Measurements from ENCODE around the gene LEO1. TPM values are rescaled to one million over a fixed set of nuclear protein-coding genes. Genes with fewer than 3 reads are reported as not detected.

LEO1 gene
- total and polyA plus RNA-seq, 2 of the 13 experiments (the other 11 are each of a cell fraction or from before 2014, with no cell fraction given): 17.0 to 60.3 TPM

GRCh38 chr15:51938286-51938685 lies 33.3 kb downstream of the LEO1 start:
- no TSS peak for BruUV-seq (replicated peaks)
- Histone ChIP-seq H3K36me3 (replicated peaks in 1 of 2; ENCODE audit: control insufficient read depth in 1 of 2, insufficient read depth in 2 of 2, low read length in 2 of 2) (peaks cover 9 to 50% of the 10 kb centered on the region in 2 experiments), H3K4me3 (replicated peaks in 1 of 3; ENCODE audit: insufficient read depth in 1 of 3, low read depth in 2 of 3, low read length in 3 of 3) (no peak overlapping the region), H3K9me3 (ENCODE audit: low read length) (no peaks in the 10 kb centered on the region), H3K4me2 (ENCODE audit: low read depth, low read length) (no peak overlapping the region), H3K27me3 (ENCODE audit: control insufficient read depth in 1 of 2, insufficient read depth in 2 of 2, low read length in 2 of 2) (no peaks in the 10 kb centered on the region), H3K79me2 (ENCODE audit: insufficient read depth, low read length) (no peaks in the 10 kb centered on the region), H3K4me1 (ENCODE audit: insufficient read depth, low read length) (0 out of 2 replicates have a peak, but pooled peaks cover 8% of the 10 kb centered on the region), H2AFZ (ENCODE audit: low read length) (no peak overlapping the region), H3K27ac (ENCODE audit: extremely low read length, insufficient read depth, low read length) (no peak overlapping the region), H3K9ac (ENCODE audit: insufficient read depth, low read depth, low read length) (no peak overlapping the region), H4K20me1 (ENCODE audit: insufficient read depth, low read length) (peaks cover 9% of the 10 kb centered on the region; the same call in 1 of the 2 replicates)
- in situ Hi-C loops (cut with HindIII; ENCODE audit: extremely low pct_ligation_motif_present, low pct_unique_long_range_greater_than_20kb): no loop called here
- POLR2A ChIA-PET: no interaction called here
- intact Hi-C loops (cut with micrococcal nuclease; ENCODE audit: unreplicated experiment): no loop called here
- CTCF ChIA-PET (ENCODE audit: low intra/inter-chr PET ratio, low total read pairs): no interaction called here
- no peak for ATAC-seq
- FAIRE-seq: no peak
- no peak for DNase-seq (ENCODE audit: low spot score)
- 86% methylated on average over 3 of the region's 3 CpGs for WGBS (ENCODE audit: low lambda C conversion rate)
- TF ChIP-seq CC2D1A (CRISPR knock-in tag; IDR thresholded peaks at IDR 0.05) (no peak), CREB1 (IDR thresholded peaks at IDR 0.05) (no peak), CREB1 (CRISPR knock-in tag; IDR thresholded peaks at IDR 0.05) (no peak), ZNF10 (CRISPR knock-in tag; IDR thresholded peaks at IDR 0.05; ENCODE audit: borderline replicate concordance, low read depth) (no peak), ZSCAN25 (CRISPR knock-in tag; IDR thresholded peaks at IDR 0.05) (no peak), ZBTB21 (CRISPR knock-in tag; IDR thresholded peaks at IDR 0.05) (no peak), GTF2F1 (IDR thresholded peaks at IDR 0.05; ENCODE audit: low read length) (no peak), CCDC6 (CRISPR knock-in tag; IDR thresholded peaks at IDR 0.05) (no peak)

- WGBS (ENCODE audit: low lambda C conversion rate): 90% methylated on average over 2 of the region's 2 CpGs
- ATAC-seq: peak; percentile 36
Measured at GRCh38 chr15:51936105-51936478, 35.5 kb downstream of the LEO1 start.

More at GRCh38 chr15:51936105-51936478, 35.5 kb downstream of the LEO1 start:
- no peak overlapping the region for H3K27ac ChIP-seq (ENCODE audit: extremely low read length, insufficient read depth, low read length)
- TF ChIP-seq SRY (CRISPR knock-in tag; IDR thresholded peaks at IDR 0.05): no peak
- TF ChIP-seq POLR2G (IDR thresholded peaks at IDR 0.05; ENCODE audit: low read depth, low read length): peak; percentile 39; the same call in 1 of the 2 replicates
- peak; percentile 32 for TF ChIP-seq RBM22 (optimal IDR thresholded peaks at IDR 0.05; ENCODE audit: low read length)
- 0 out of 2 replicates have a peak, but pooled peaks have one; percentile 20 for TF ChIP-seq CTCF (CRISPR knock-in tag; IDR thresholded peaks at IDR 0.05)
- TF ChIP-seq GABPA (IDR thresholded peaks at IDR 0.05; ENCODE audit: low read depth, low read length): no peak
- TF ChIP-seq GABPA (CRISPR knock-in tag; IDR thresholded peaks at IDR 0.05; ENCODE audit: low read depth): peak; percentile 27; the same call in 1 of the 2 replicates
- H3K27me3 ChIP-seq (ENCODE audit: control insufficient read depth in 1 of 2, insufficient read depth in 2 of 2, low read length in 2 of 2): no peaks in the 10 kb centered on the region
- peaks cover 9 to 36% of the 10 kb centered on the region in 2 experiments; a peak in 4 of 5 replicates for H3K36me3 ChIP-seq (replicated peaks in 1 of 2; ENCODE audit: control insufficient read depth in 1 of 2, insufficient read depth in 2 of 2, low read length in 2 of 2)
- ChIA-PET POLR2A (interaction anchor here (1.1 kb wide), 1 partner anchor 35 kb away, joined by 3 read pairs; the partner anchor contains the start of gene LEO1), CTCF (ENCODE audit: low intra/inter-chr PET ratio, low total read pairs) (no interaction called here)
- DNase-seq (ENCODE audit: low spot score): no peak
- H3K9me3 ChIP-seq (ENCODE audit: low read length): no peaks in the 10 kb centered on the region
- H4K20me1 ChIP-seq (ENCODE audit: insufficient read depth, low read length): peaks cover 9% of the 10 kb centered on the region; the same call in 1 of the 2 replicates
- H3K4me2 ChIP-seq (ENCODE audit: low read depth, low read length): no peak overlapping the region
- BruUV-seq (replicated peaks): no TSS peak
- intact Hi-C loops (cut with micrococcal nuclease; ENCODE audit: unreplicated experiment) (no loop called here), in situ Hi-C loops (cut with HindIII; ENCODE audit: extremely low pct_ligation_motif_present, low pct_unique_long_range_greater_than_20kb) (no loop called here)
- H2AFZ ChIP-seq (ENCODE audit: low read length): no peak overlapping the region
- no peak for FAIRE-seq
- 0 out of 2 replicates have a peak, but pooled peaks cover 8% of the 10 kb centered on the region for H3K4me1 ChIP-seq (ENCODE audit: insufficient read depth, low read length)
- H3K4me3 ChIP-seq (replicated peaks in 1 of 3; ENCODE audit: insufficient read depth in 1 of 3, low read depth in 2 of 3, low read length in 3 of 3): no peak overlapping the region
- H3K79me2 ChIP-seq (ENCODE audit: insufficient read depth, low read length): no peaks in the 10 kb centered on the region
- no peak overlapping the region for H3K9ac ChIP-seq (ENCODE audit: insufficient read depth, low read depth, low read length)

All from HepG2 (cell line).